Gastrocnemius medialis (tissue), 4 donors: ENCODE results near the gene POLE. TPM values are rescaled to one million over a fixed set of nuclear protein-coding genes. Genes with fewer than 3 reads are reported as not detected.

Experiments used
- ATAC-seq, 2 donors: fragments of 150-250 bp; one replicate each; pipeline ENCODE4 v1.9.1; 2016
- DNase-seq, 2 donors: peaks; one replicate each; pipeline ENCODE4 v3.0.0-alpha.2; 2019
- H3K27ac ChIP-seq, 4 donors: fragments of 200-600 bp; sonication (generic); 1 replicate in 1 of 4; 2 replicates in 3 of 4; pipeline ENCODE4 v1.5.1; 2016 to 2018; ENCODE audit warnings: mild to moderate bottlenecking in 2 of 4, moderate library complexity in 1 of 4
- H3K27me3 ChIP-seq, 3 donors: fragments of 200-600 bp; sonication (generic) in 2 of 3; 1 replicate in 1 of 3; 2 replicates in 2 of 3; pipeline versions ENCODE4 v1.5.1 to v1.6.0; 2016 to 2019; ENCODE audit warnings: mild to moderate bottlenecking in 1 of 3, moderate library complexity in 1 of 3
- H3K36me3 ChIP-seq, 2 donors: fragments of 200-600 bp; sonication (generic) in 1 of 2; one replicate each; pipeline ENCODE4 v1.5.1; 2017 to 2018
- H3K4me1 ChIP-seq, 2 donors: fragments of 200-600 bp; sonication (generic) in 1 of 2; one replicate each; pipeline ENCODE4 v1.5.1; 2016 to 2017; ENCODE audit warnings: mild to moderate bottlenecking in 2 of 2
- H3K4me3 ChIP-seq, 4 donors: fragments of 200-600 bp; sonication (generic) in 3 of 4; 1 replicate in 1 of 4; 2 replicates in 3 of 4; pipeline ENCODE4 v1.5.1; 2016 to 2019; ENCODE audit warnings: mild to moderate bottlenecking in 2 of 4
- H3K9me3 ChIP-seq, 3 donors: fragments of 200-600 bp; sonication (generic) in 2 of 3; 1 replicate in 1 of 3; 2 replicates in 2 of 3; pipeline ENCODE4 v1.5.1; 2016 to 2019
- POLR2A ChIP-seq, 2 donors: fragments of 450-650 bp; IDR thresholded peaks; one replicate each; pipeline ENCODE4 v1.6.1; 2017; ENCODE audit warnings: antibody characterized with exemption in 2 of 2, mild to moderate bottlenecking in 2 of 2, moderate library complexity in 2 of 2
- in situ Hi-C, 4 donors: fragments of 200-750 bp; cut with MboI; loops; one replicate each; pipeline versions ENCODE4 v1.15.0 to v1.8.0; 2017; ENCODE audit warnings: low sequenced_read_pairs in 4 of 4
- intact Hi-C: fragments of 100-400 bp; cut with DNase I; formaldehyde crosslinking; loops from one replicate; pipeline ENCODE4 v1.15.1; 2023; ENCODE audit warnings: low total_unique reads
- total RNA-seq, 4 donors: library from RNA; depleted of rRNA; stranded (reverse); fragments of >200 nt; gene quantifications; one replicate each; pipeline versions ENCODE4 v1.1.0 to v1.2.3, GENCODE V29; 2016
- TF ChIP-seq, protein P1 (sequence below), 5 experiments: fragments of 450-650 bp in 3 of 5; fragments of 200-600 bp in 2 of 5; sonication (generic) in 2 of 5; IDR thresholded peaks in 4 of 5; conservative IDR thresholded peaks in 1 of 5; 1 replicate in 4 of 5; 2 replicates in 1 of 5; pipeline ENCODE4 v1.5.1; 2016 to 2019; ENCODE audit warnings: antibody characterized with exemption in 5 of 5, mild to moderate bottlenecking in 3 of 5, moderate library complexity in 3 of 5

Gene POLE
- total RNA-seq, 4 donors from 2014 or later, result 7.1 to 18.7 (median 11.1) TPM

GRCh38 chr12:132657004-132657727, 30.0 kb downstream of the POLE start:
- no peak overlapping the region for H3K4me3 ChIP-seq
- no peaks in the 10 kb centered on the region for H3K4me1 ChIP-seq
- ATAC-seq (no peak), DNase-seq (no peak)
- in situ Hi-C loops, result no loop called here
- TF ChIP-seq, protein P1, sequence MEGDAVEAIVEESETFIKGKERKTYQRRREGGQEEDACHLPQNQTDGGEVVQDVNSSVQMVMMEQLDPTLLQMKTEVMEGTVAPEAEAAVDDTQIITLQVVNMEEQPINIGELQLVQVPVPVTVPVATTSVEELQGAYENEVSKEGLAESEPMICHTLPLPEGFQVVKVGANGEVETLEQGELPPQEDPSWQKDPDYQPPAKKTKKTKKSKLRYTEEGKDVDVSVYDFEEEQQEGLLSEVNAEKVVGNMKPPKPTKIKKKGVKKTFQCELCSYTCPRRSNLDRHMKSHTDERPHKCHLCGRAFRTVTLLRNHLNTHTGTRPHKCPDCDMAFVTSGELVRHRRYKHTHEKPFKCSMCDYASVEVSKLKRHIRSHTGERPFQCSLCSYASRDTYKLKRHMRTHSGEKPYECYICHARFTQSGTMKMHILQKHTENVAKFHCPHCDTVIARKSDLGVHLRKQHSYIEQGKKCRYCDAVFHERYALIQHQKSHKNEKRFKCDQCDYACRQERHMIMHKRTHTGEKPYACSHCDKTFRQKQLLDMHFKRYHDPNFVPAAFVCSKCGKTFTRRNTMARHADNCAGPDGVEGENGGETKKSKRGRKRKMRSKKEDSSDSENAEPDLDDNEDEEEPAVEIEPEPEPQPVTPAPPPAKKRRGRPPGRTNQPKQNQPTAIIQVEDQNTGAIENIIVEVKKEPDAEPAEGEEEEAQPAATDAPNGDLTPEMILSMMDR (IDR thresholded peaks at IDR 0.05 in 4 of 5, conservative IDR thresholded peaks at IDR 0.05 in 1 of 5), result no peak
- TF ChIP-seq POLR2A (IDR thresholded peaks at IDR 0.05), result no peak
- no peak overlapping the region for H3K27ac ChIP-seq
- H3K27me3 ChIP-seq, result no peaks in the 10 kb centered on the region
- intact Hi-C loops, result no loop called here
- no peaks in the 10 kb centered on the region for H3K9me3 ChIP-seq
- H3K36me3 ChIP-seq, result peaks cover 0 to 84% of the 10 kb centered on the region in 2 donors

DNA sequence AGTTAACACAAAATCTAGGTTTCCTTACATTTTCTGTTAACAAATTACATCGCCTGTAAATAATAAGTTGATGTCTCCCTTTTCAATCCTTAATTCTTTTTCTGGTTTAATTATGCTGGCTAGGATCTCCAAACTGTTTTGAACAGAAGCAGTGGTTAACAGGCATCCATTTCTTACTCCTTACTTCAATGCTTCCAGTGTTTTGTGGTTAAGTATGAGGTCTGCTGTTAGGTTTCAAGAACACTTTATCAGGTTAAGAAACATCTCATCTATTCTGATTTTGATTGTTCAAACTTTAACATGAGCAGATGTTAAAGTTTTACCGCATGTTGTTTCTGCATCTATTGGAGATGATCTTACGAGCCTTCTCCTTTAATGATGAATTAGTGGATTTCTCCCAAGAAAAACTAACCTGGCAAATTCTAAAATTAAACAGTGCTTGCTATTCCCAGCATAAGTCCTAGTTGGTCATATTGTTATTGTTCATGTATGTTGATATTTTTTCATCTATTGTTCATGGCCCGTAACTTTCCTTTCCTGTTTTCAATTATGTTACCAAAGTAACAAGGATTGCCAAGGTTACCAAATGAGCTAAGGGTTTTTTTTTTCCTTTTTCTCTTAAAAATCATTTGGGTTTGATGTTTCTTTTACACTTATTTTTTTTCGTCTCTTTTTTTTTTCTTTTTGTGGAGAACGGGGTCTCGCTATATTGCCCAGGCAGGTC, 33.4 kb downstream of the POLE start:
- no peak for TF ChIP-seq POLR2A (IDR thresholded peaks at IDR 0.05)
- TF ChIP-seq, protein P1 (IDR thresholded peaks at IDR 0.05 in 4 of 5, conservative IDR thresholded peaks at IDR 0.05 in 1 of 5), result no peak
- intact Hi-C loops (no loop called here), in situ Hi-C loops (no loop called here)
- no peak overlapping the region for H3K27ac ChIP-seq
- ATAC-seq (no peak), DNase-seq (no peak)
- no peak overlapping the region for H3K4me3 ChIP-seq
- H3K36me3 ChIP-seq, result peaks cover 0 to 67% of the 10 kb centered on the region in 2 donors
- H3K9me3 ChIP-seq, result no peaks in the 10 kb centered on the region
- no peaks in the 10 kb centered on the region for H3K4me1 ChIP-seq
- H3K27me3 ChIP-seq, result no peaks in the 10 kb centered on the region

GRCh38 chr12:132651444-132652100, 35.6 kb downstream of the POLE start:
- H3K27ac ChIP-seq, result no peak overlapping the region
- no peak overlapping the region for H3K4me3 ChIP-seq
- in situ Hi-C loops, result no loop called here
- H3K27me3 ChIP-seq, result no peaks in the 10 kb centered on the region
- H3K36me3 ChIP-seq, result peaks cover 0 to 58% of the 10 kb centered on the region in 2 donors
- DNase-seq, result no peak
- no peaks in the 10 kb centered on the region for H3K4me1 ChIP-seq
- H3K9me3 ChIP-seq, result no peaks in the 10 kb centered on the region
- no peak for ATAC-seq
- intact Hi-C loops, result no loop called here
- TF ChIP-seq, protein P1 (IDR thresholded peaks at IDR 0.05 in 4 of 5, conservative IDR thresholded peaks at IDR 0.05 in 1 of 5), result no peak
- TF ChIP-seq POLR2A (IDR thresholded peaks at IDR 0.05), result no peak

DNA sequence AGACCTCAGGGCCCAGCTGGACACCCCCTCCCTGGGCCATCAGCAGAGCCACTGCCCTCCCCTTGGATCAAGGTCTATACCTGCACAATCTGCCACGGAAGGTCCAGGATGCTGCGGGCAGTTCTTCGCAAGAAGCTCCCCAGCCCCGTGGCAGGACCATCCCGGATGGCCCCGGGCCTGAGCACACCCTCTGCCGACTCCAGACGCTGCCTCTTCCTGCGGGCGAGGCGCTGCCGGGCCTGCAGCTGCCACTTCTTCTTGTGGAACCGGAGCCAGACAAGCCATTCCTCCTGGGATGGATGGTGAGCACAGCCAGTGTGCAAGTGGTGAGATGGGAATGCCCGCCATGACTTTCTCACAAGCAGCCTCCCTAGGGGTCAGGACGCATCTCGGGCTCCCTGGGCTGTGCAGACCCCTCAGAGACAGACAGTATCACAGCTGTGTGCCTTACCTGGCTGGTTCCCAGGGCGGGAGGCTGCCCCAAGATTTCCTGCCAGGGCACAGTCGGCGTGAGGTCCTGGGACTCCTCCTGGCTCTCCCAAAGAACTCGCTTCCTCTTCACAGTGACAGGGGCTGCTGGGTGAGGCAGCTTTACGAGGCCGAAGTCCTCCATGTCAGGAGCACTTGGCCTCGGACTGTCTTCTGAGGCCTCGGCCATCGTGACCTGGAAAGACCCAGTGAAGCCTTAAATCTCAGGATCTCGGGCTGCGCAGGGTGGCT, 37.8 kb downstream of the POLE start:
- Histone ChIP-seq H3K27me3 (no peaks in the 10 kb centered on the region), H3K4me1 (no peaks in the 10 kb centered on the region), H3K4me3 (no peak overlapping the region), H3K9me3 (no peaks in the 10 kb centered on the region), H3K27ac (no peak overlapping the region), H3K36me3 (peaks cover 0 to 51% of the 10 kb centered on the region in 2 donors)
- in situ Hi-C loops, result no loop called here
- intact Hi-C loops, result no loop called here
- ATAC-seq, result no peak
- TF ChIP-seq, protein P1 (IDR thresholded peaks at IDR 0.05 in 4 of 5, conservative IDR thresholded peaks at IDR 0.05 in 1 of 5), result no peak
- no peak for DNase-seq
